ENCODE results near the gene VGLL4.

- TF ChIP-seq, protein P1, sequence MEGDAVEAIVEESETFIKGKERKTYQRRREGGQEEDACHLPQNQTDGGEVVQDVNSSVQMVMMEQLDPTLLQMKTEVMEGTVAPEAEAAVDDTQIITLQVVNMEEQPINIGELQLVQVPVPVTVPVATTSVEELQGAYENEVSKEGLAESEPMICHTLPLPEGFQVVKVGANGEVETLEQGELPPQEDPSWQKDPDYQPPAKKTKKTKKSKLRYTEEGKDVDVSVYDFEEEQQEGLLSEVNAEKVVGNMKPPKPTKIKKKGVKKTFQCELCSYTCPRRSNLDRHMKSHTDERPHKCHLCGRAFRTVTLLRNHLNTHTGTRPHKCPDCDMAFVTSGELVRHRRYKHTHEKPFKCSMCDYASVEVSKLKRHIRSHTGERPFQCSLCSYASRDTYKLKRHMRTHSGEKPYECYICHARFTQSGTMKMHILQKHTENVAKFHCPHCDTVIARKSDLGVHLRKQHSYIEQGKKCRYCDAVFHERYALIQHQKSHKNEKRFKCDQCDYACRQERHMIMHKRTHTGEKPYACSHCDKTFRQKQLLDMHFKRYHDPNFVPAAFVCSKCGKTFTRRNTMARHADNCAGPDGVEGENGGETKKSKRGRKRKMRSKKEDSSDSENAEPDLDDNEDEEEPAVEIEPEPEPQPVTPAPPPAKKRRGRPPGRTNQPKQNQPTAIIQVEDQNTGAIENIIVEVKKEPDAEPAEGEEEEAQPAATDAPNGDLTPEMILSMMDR (IDR thresholded peaks at IDR 0.05; ENCODE audit: insufficient read depth, low read length, poor library complexity, severe bottlenecking) = no peak
- no peak for TF ChIP-seq EZH2phosphoT487 (conservative IDR thresholded peaks at IDR 0.05; ENCODE audit: low read length)
Observed at GRCh38 chr3:11651900-11652299, 8.2 kb upstream of the VGLL4 start.
